Lower leg skin (tissue), 3 donors: ENCODE data around the gene LSM14B.

Experiments
- CTCF ChIP-seq, 3 donors: fragments of 450-650 bp; IDR thresholded peaks; one replicate each; pipeline ENCODE4 v1.5.1; 2016; ENCODE audit warnings: antibody characterized with exemption in 3 of 3, mild to moderate bottlenecking in 3 of 3, moderate library complexity in 2 of 3
- POLR2A ChIP-seq, 2 donors: fragments of 450-650 bp; IDR thresholded peaks; one replicate each; pipeline ENCODE4 v1.6.1; 2016 to 2017; ENCODE audit warnings: antibody characterized with exemption in 2 of 2, mild to moderate bottlenecking in 1 of 2, moderate library complexity in 1 of 2

DNA sequence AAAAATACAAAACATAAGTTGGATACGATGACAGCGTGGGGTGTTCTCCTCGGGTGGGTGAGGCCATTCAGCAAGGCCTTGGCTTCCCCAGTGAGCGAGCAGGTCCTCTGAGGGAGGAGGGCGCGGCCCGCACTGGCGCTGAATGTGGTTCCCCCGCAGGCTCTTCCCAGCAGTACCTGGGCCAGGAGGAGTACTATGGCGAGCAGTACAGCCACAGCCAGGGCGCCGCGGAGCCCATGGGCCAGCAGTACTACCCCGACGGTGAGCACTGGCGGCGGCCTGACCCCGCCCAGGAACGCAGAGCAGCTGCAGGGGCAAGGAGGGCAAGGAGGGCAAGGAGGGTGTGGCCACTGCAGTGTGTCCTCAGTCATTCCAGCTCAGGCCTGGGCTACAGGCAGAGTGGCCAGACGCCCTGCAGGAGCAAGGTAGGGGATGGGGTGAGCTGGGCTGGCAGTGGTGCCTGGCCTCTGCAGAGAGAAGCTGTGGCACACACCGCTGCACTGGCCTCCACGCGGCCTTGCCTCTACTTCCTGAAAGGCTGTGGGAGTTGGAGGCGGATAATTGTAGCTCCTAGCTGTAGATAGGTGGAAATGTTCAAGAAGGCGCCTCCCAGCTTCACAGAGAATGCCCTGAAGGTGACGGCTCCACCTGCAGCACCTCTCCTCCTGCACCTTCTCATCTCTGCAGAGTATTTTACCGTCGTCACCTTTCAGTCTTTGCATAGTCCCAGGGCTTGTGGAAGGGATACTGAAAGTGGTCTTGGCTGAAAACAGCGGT lies 41.9 kb downstream of the LSM14B start:
- TF ChIP-seq CTCF (IDR thresholded peaks at IDR 0.05) = no peak
- no peak for TF ChIP-seq POLR2A (IDR thresholded peaks at IDR 0.05)
